CD14-positive monocyte (primary cell): ENCODE measurements around the gene ZNF652. TPM values are rescaled to one million over a fixed set of nuclear protein-coding genes. Genes with fewer than 3 reads are reported as not detected.

Source experiments
- DNase-seq, 3 donors: peaks; one replicate each; pipeline ENCODE4 v3.0.0-alpha.2; 2011 to 2022
- H2AFZ ChIP-seq: 2 replicates; pipeline ENCODE4 v1.6.0; 2012; ENCODE audit warnings: mild to moderate bottlenecking, low read depth, low read length, inconsistent platforms; ENCODE audit not compliant: insufficient read depth, poor library complexity, severe bottlenecking
- H3K27ac ChIP-seq, 2 donors: 1 replicate in 1 of 2; 2 replicates in 1 of 2; pipeline ENCODE4 v1.5.1; 2012 to 2013; ENCODE audit warnings: low read length in 2 of 2, control low read depth in 1 of 2, inconsistent platforms in 1 of 2, low read depth in 1 of 2, mild to moderate bottlenecking in 1 of 2
- H3K27me3 ChIP-seq, 2 donors: one replicate each; pipeline versions ENCODE4 v1.6.0 to v1.6.1; 2011 to 2013; ENCODE audit warnings: low read length in 2 of 2; ENCODE audit not compliant: control insufficient read depth in 2 of 2, insufficient read depth in 2 of 2
- H3K36me3 ChIP-seq, 2 donors: replicated peaks in 1 of 2; 1 replicate in 1 of 2; 2 replicates in 1 of 2; pipeline versions ENCODE4 v1.5.1 to v1.6.1; 2012 to 2013; ENCODE audit warnings: low read length in 2 of 2, control low read depth in 1 of 2, inconsistent platforms in 1 of 2, mild to moderate bottlenecking in 1 of 2; ENCODE audit not compliant: insufficient read depth in 2 of 2, control insufficient read depth in 1 of 2
- H3K4me1 ChIP-seq, 2 donors: 1 replicate in 1 of 2; 2 replicates in 1 of 2; pipeline versions ENCODE4 v1.5.1 to v1.6.1; 2012 to 2013; ENCODE audit warnings: low read length in 2 of 2, control low read depth in 1 of 2, inconsistent platforms in 1 of 2, mild to moderate bottlenecking in 1 of 2, moderate library complexity in 1 of 2; ENCODE audit not compliant: insufficient read depth in 2 of 2, control insufficient read depth in 1 of 2
- H3K4me2 ChIP-seq: replicated peaks from 2 replicates; pipeline ENCODE3; 2012; ENCODE audit warnings: low read length, moderate library complexity, mild to moderate bottlenecking; ENCODE audit not compliant: poor library complexity, severe bottlenecking; ENCODE audit errors: extremely low read depth
- H3K4me3 ChIP-seq, 3 experiments: fragments of 200-600 bp in 1 of 3; sonication (generic) in 1 of 3; replicated peaks in 1 of 3; 1 replicate in 2 of 3; 2 replicates in 1 of 3; pipeline ENCODE4 v1.5.1; 2011 to 2013; ENCODE audit warnings: low read length in 3 of 3, mild to moderate bottlenecking in 3 of 3, control low read depth in 2 of 3, low read depth in 2 of 3, inconsistent platforms in 1 of 3, moderate library complexity in 1 of 3
- H3K79me2 ChIP-seq: 2 replicates; pipeline ENCODE4 v1.6.0; 2012; ENCODE audit warnings: mild to moderate bottlenecking, control low read depth, inconsistent platforms, low read length, moderate library complexity; ENCODE audit not compliant: insufficient read depth
- H3K9ac ChIP-seq: 2 replicates; pipeline ENCODE4 v1.6.0; 2017; ENCODE audit warnings: low read length, mild to moderate bottlenecking; ENCODE audit not compliant: insufficient read depth, poor library complexity, severe bottlenecking
- H3K9me3 ChIP-seq, 2 donors: replicated peaks in 1 of 2; 1 replicate in 1 of 2; 2 replicates in 1 of 2; pipeline versions ENCODE4 v1.5.1 to v1.6.1; 2012 to 2013; ENCODE audit warnings: low read length in 2 of 2, control low read depth in 1 of 2; ENCODE audit not compliant: control insufficient read depth in 1 of 2, insufficient read depth in 1 of 2
- H4K20me1 ChIP-seq: 2 replicates; pipeline ENCODE4 v1.6.0; 2012; ENCODE audit warnings: mild to moderate bottlenecking, low read length, control low read depth, moderate library complexity; ENCODE audit not compliant: insufficient read depth
- H3K27ac Mint-ChIP-seq, 7 donors: one replicate each; pipeline ENCODE4 v1.8.0; 2020; ENCODE audit warnings: mild to moderate bottlenecking in 7 of 7, mixed read lengths in 7 of 7, moderate library complexity in 6 of 7, inconsistent platforms in 2 of 7
- H3K27me3 Mint-ChIP-seq, 3 donors: one replicate each; pipeline ENCODE4 v1.8.0; 2021 to 2022; ENCODE audit warnings: low read depth in 3 of 3, mild to moderate bottlenecking in 3 of 3, mixed read lengths in 3 of 3, moderate library complexity in 3 of 3, inconsistent platforms in 1 of 3
- H3K36me3 Mint-ChIP-seq, 2 donors: one replicate each; pipeline ENCODE4 v1.8.0; 2020; ENCODE audit warnings: mixed read lengths in 2 of 2, inconsistent platforms in 1 of 2, mild to moderate bottlenecking in 1 of 2
- H3K4me1 Mint-ChIP-seq: one replicate; pipeline ENCODE4 v1.8.0; 2020; ENCODE audit warnings: mild to moderate bottlenecking, mixed read lengths
- H3K4me3 Mint-ChIP-seq, 2 donors: one replicate each; pipeline ENCODE4 v1.8.0; 2020; ENCODE audit warnings: mild to moderate bottlenecking in 2 of 2, mixed read lengths in 2 of 2, moderate library complexity in 1 of 2
- H3K9me3 Mint-ChIP-seq, 7 donors: one replicate each; pipeline ENCODE4 v1.8.0; 2020 to 2022; ENCODE audit warnings: mixed read lengths in 7 of 7, mild to moderate bottlenecking in 6 of 7, moderate library complexity in 6 of 7, inconsistent platforms in 2 of 7
- CTCF ChIP-seq: fragments of 200-600 bp; IDR thresholded peaks from one replicate; pipeline ENCODE4 v1.8.0; 2022; ENCODE audit warnings: antibody characterized with exemption, mild to moderate bottlenecking
- WGBS: methylation state at CpG from one replicate; pipeline ENCODE4 v1.1.5; 2013; ENCODE audit warnings: missing lambda C conversion rate; ENCODE audit not compliant: insufficient coverage; 5-methylcytosine and 5-hydroxymethylcytosine counted together
- intact Hi-C, 2 donors: fragments of 100-400 bp; cut with micrococcal nuclease; formaldehyde crosslinking; loops; one replicate each; pipeline versions ENCODE4 v1.15.0 to v1.15.1; 2023
- polyA plus RNA-seq, 3 donors: library from polyadenylated mRNA; depleted of rRNA in 1 of 3; unstranded in 2 of 3; stranded (reverse) in 1 of 3; fragments of 300-500 nt in 2 of 3; fragments of >200 nt in 1 of 3; fragmentation: Illumina TruSeq in 2 of 3; gene quantifications; 1 replicate in 2 of 3; 2 replicates in 1 of 3; pipeline ENCODE4 v1.2.3, GENCODE V29; 2012 to 2021

The ZNF652 gene
- polyA plus RNA-seq, 3 donors: 16.9 to 19.8 (median 18.8) TPM

GRCh38 chr17:49260011-49260816 is 101.8 kb downstream of the ZNF652 start:
- H3K4me2 ChIP-seq: peak overlapping the region; percentile 82
- no peaks in the 10 kb centered on the region for H4K20me1 ChIP-seq
- DNase-seq: peak; percentile 65 to 94 (median 86)
- Mint-ChIP-seq H3K36me3 (no peaks in the 10 kb centered on the region), H3K4me1 (peaks cover 21% of the 10 kb centered on the region), H3K4me3 (peak overlapping the region; percentile 89 to 91), H3K27me3 (peaks cover 0 to 8% (median 7%) of the 10 kb centered on the region in 3 donors), H3K9me3 (peaks cover 0 to 1% (median 0%) of the 10 kb centered on the region in 7 donors), H3K27ac (peak overlapping the region; percentile 84 to 97 (median 93))
- no peaks in the 10 kb centered on the region for H3K79me2 ChIP-seq
- WGBS: under 1% methylated on average over 77 of the region's 77 CpGs
- H3K9ac ChIP-seq: peak overlapping the region; percentile 83
- H3K27me3 ChIP-seq: no peaks in the 10 kb centered on the region
- no peaks in the 10 kb centered on the region for H3K9me3 ChIP-seq
- intact Hi-C loops: loop anchor here in 1 of 2 donors (1.0 kb wide), 1 partner anchor 8 kb away; no protein-coding TSS in a partner anchor
- TF ChIP-seq CTCF: no peak
- H3K4me3 ChIP-seq: peak overlapping the region; percentile 57 to 75 (median 66)
- H2AFZ ChIP-seq: peak overlapping the region; percentile 87
- H3K4me1 ChIP-seq: peaks cover 17 to 24% of the 10 kb centered on the region in 2 donors
- no peaks in the 10 kb centered on the region for H3K36me3 ChIP-seq
- peak overlapping the region; percentile 78 to 89 for H3K27ac ChIP-seq

GRCh38 chr17:49259663-49260010 is 102.4 kb downstream of the ZNF652 start:
- no peaks in the 10 kb centered on the region for H4K20me1 ChIP-seq
- no peaks in the 10 kb centered on the region for H3K36me3 ChIP-seq
- no peak for TF ChIP-seq CTCF
- peak overlapping the region; percentile 89 to 91 for H3K4me3 Mint-ChIP-seq
- H3K27ac ChIP-seq: peak overlapping the region; percentile 48 to 89
- no peaks in the 10 kb centered on the region for H3K79me2 ChIP-seq
- H3K36me3 Mint-ChIP-seq: no peaks in the 10 kb centered on the region
- no peaks in the 10 kb centered on the region for H3K9me3 ChIP-seq
- H3K27me3 ChIP-seq: no peaks in the 10 kb centered on the region
- 2% methylated on average over 9 of the region's 10 CpGs for WGBS
- H3K9me3 Mint-ChIP-seq: peaks cover 0 to 1% (median 0%) of the 10 kb centered on the region in 7 donors
- peak overlapping the region; percentile 74 to 93 (median 87) for H3K27ac Mint-ChIP-seq
- peak overlapping the region; percentile 57 to 75 (median 66) for H3K4me3 ChIP-seq
- H3K4me1 ChIP-seq: peaks cover 22 to 29% of the 10 kb centered on the region in 2 donors
- intact Hi-C loops: loop anchor here in 1 of 2 donors (1.0 kb wide), 1 partner anchor 7 kb away; no protein-coding TSS in a partner anchor
- peak overlapping the region; percentile 83 for H3K9ac ChIP-seq
- H3K27me3 Mint-ChIP-seq: peaks cover 0 to 8% (median 6%) of the 10 kb centered on the region in 3 donors
- peak overlapping the region; percentile 87 for H2AFZ ChIP-seq
- peak overlapping the region; percentile 82 for H3K4me2 ChIP-seq
- peaks cover 24% of the 10 kb centered on the region for H3K4me1 Mint-ChIP-seq
- no peak for DNase-seq
